Endothelial cell of umbilical vein (primary cell): ENCODE measurements around the gene SCNM1. TPM values are rescaled to one million over a fixed set of nuclear protein-coding genes. Genes with fewer than 3 reads are reported as not detected.

ENCODE experiments used
- BruUV-seq: library from RNA; stranded (reverse); fragments of 400-500 nt; replicated peaks from 2 replicates; lab custom pipeline; 2021; lab: Mats Ljungman, UMichigan
- CTCF ChIA-PET: fragments of 300-600, 350-600 bp; sonication (Branson Sonifier 250); formaldehyde crosslinking; loops from one replicate; lab custom pipeline; 2021; ENCODE audit warnings: antibody characterized with exemption, inconsistent platforms; lab: Charles Lee
- POLR2A ChIA-PET: fragments of 300-600, 350-600 bp; sonication (Branson Sonifier 250); formaldehyde crosslinking; loops from one replicate; lab custom pipeline; 2021; ENCODE audit warnings: antibody characterized with exemption, inconsistent platforms; lab: Charles Lee
- DNase-seq: peaks from one replicate; pipeline ENCODE4 v3.0.0-alpha.2; 2011; ENCODE audit warnings: low read depth, low spot score
- FAIRE-seq: peaks from 2 replicates; lab custom pipeline; 2011; peaks lifted over from hg19 to GRCh38; lab: Jason Lieb, UNC
- H2AFZ ChIP-seq: 2 replicates; pipeline ENCODE4 v1.6.0; 2012; ENCODE audit warnings: low read depth, low read length, control low read depth, inconsistent platforms
- H3K27ac ChIP-seq: 2 replicates; pipeline ENCODE4 v1.5.1; 2011; ENCODE audit warnings: low read depth, mild to moderate bottlenecking, control low read depth, low read length, moderate library complexity; ENCODE audit not compliant: insufficient read depth
- H3K27me3 ChIP-seq, 2 experiments: 2 replicates each; pipeline versions ENCODE4 v1.6.0 to v1.6.1; 2011; ENCODE audit warnings: low read length in 2 of 2, mixed read lengths in 1 of 2; ENCODE audit not compliant: control insufficient read depth in 2 of 2, insufficient read depth in 2 of 2
- H3K36me3 ChIP-seq, 2 experiments: 2 replicates in 1 of 2; 3 replicates in 1 of 2; pipeline ENCODE4 v1.5.1; 2011; ENCODE audit warnings: low read length in 2 of 2, mild to moderate bottlenecking in 1 of 2, moderate library complexity in 1 of 2; ENCODE audit not compliant: control insufficient read depth in 2 of 2, insufficient read depth in 2 of 2; ENCODE audit errors: extremely low read depth in 1 of 2
- H3K4me1 ChIP-seq: 3 replicates; pipeline ENCODE4 v1.5.1; 2011; ENCODE audit warnings: mild to moderate bottlenecking, low read length; ENCODE audit not compliant: control insufficient read depth, insufficient read depth; ENCODE audit errors: extremely low read depth
- H3K4me2 ChIP-seq: 2 replicates; pipeline ENCODE4 v1.6.1; 2011; ENCODE audit warnings: low read length, control low read depth, mixed read lengths; ENCODE audit not compliant: insufficient read depth
- H3K4me3 ChIP-seq, 3 experiments: fragments of 200-600 bp in 1 of 3; sonication (generic), shearing (Covaris generic) in 1 of 3; replicated peaks in 1 of 3; 2 replicates each; pipeline ENCODE4 v1.5.1; 2011 to 2016; ENCODE audit warnings: control low read depth in 3 of 3, low read length in 3 of 3, mild to moderate bottlenecking in 2 of 3, inconsistent platforms in 1 of 3, low read depth in 1 of 3, moderate library complexity in 1 of 3; ENCODE audit not compliant: insufficient read depth in 1 of 3
- H3K79me2 ChIP-seq: 2 replicates; pipeline ENCODE4 v1.6.0; 2012; ENCODE audit warnings: low read length, inconsistent platforms; ENCODE audit not compliant: control insufficient read depth, insufficient read depth
- H3K9ac ChIP-seq: replicated peaks from 2 replicates; pipeline ENCODE3; 2011; ENCODE audit warnings: low read length, control low read depth; ENCODE audit not compliant: insufficient read depth; ENCODE audit errors: extremely low read depth
- H3K9me1 ChIP-seq: replicated peaks from 3 replicates; pipeline ENCODE4 v1.6.0; 2011; ENCODE audit warnings: mild to moderate bottlenecking, low read length; ENCODE audit not compliant: control insufficient read depth, insufficient read depth; ENCODE audit errors: extremely low read depth
- H3K9me3 ChIP-seq: replicated peaks from 2 replicates; pipeline ENCODE4 v1.5.1; 2012; ENCODE audit warnings: low read length, inconsistent platforms; ENCODE audit not compliant: control insufficient read depth, insufficient read depth
- H4K20me1 ChIP-seq: replicated peaks from 2 replicates; pipeline ENCODE3; 2011; ENCODE audit warnings: mild to moderate bottlenecking, low read length; ENCODE audit not compliant: control insufficient read depth, insufficient read depth; ENCODE audit errors: extremely low read depth
- CTCF ChIP-seq, 2 donors: IDR thresholded peaks; 1 replicate in 1 of 2; 2 replicates in 1 of 2; pipeline ENCODE4 v1.5.1; 2011; ENCODE audit warnings: low read length in 2 of 2, mild to moderate bottlenecking in 2 of 2, moderate library complexity in 2 of 2, control low read depth in 1 of 2, inconsistent platforms in 1 of 2, low read depth in 1 of 2; ENCODE audit not compliant: insufficient read depth in 1 of 2; ENCODE audit errors: extremely low read depth in 1 of 2
- EZH2 ChIP-seq: IDR thresholded peaks from 2 replicates; pipeline ENCODE4 v1.6.1; 2012; ENCODE audit warnings: borderline replicate concordance, low read depth, mild to moderate bottlenecking, moderate library complexity, low read length, inconsistent platforms; ENCODE audit not compliant: severe bottlenecking
- FOS ChIP-seq: IDR thresholded peaks from 2 replicates; pipeline ENCODE4 v1.6.1; 2011; ENCODE audit warnings: mild to moderate bottlenecking, low read length, moderate library complexity, borderline replicate concordance; ENCODE audit not compliant: insufficient read depth
- GATA2 ChIP-seq: IDR thresholded peaks from 2 replicates; pipeline ENCODE4 v1.7.0; 2011; ENCODE audit warnings: low read depth, mild to moderate bottlenecking, moderate library complexity, mixed read lengths, low read length; ENCODE audit not compliant: insufficient read length, insufficient read depth
- JUN ChIP-seq: IDR thresholded peaks from 2 replicates; pipeline ENCODE4 v1.6.1; 2011; ENCODE audit warnings: borderline replicate concordance, low read depth; ENCODE audit not compliant: insufficient read length, insufficient read depth
- MAX ChIP-seq: IDR thresholded peaks from 2 replicates; pipeline ENCODE4 v1.6.1; 2011; ENCODE audit not compliant: insufficient read depth, insufficient read length
- MYC ChIP-seq: IDR thresholded peaks from one replicate; pipeline ENCODE4 v1.6.1; 2011; ENCODE audit warnings: mild to moderate bottlenecking, low read depth, low read length
- POLR2A ChIP-seq: IDR thresholded peaks from 2 replicates; pipeline ENCODE4 v1.6.1; 2012; ENCODE audit warnings: low read depth, mild to moderate bottlenecking, control low read depth, low read length
- POLR2AphosphoS5 ChIP-seq: IDR thresholded peaks from 2 replicates; pipeline ENCODE4 v1.6.1; 2012; ENCODE audit warnings: low read depth, mild to moderate bottlenecking, control low read depth, low read length, moderate library complexity; ENCODE audit not compliant: insufficient read depth
- dilution Hi-C: fragments of 300-500 bp; cut with MboI; formaldehyde crosslinking; loops from one replicate; pipeline ENCODE4 v1.15.0; 2019; ENCODE audit warnings: low sequenced_read_pairs; ENCODE audit not compliant: extremely low pct_ligation_motif_present
- intact Hi-C: fragments of 100-400 bp; cut with micrococcal nuclease; formaldehyde crosslinking; loops from one replicate; pipeline ENCODE4 v1.10.0; 2022
- polyA plus RNA-seq, 4 experiments: library from polyadenylated mRNA; depleted of rRNA in 3 of 4; stranded (reverse) in 3 of 4; unstranded in 1 of 4; fragments of >200 nt; gene quantifications; 2 replicates each; pipeline versions ENCODE4 v1.2.1 to v1.2.3, GENCODE V29; 2011 to 2012; ENCODE audit warnings: missing spikeins in 1 of 4
- total RNA-seq: library from RNA; stranded (reverse); gene quantifications from 2 replicates; pipeline ENCODE4 v1.2.3, GENCODE V29; 2021

The SCNM1 gene
- total and polyA plus RNA-seq, 2 donors (not counting 3 experiments of a cell fraction or from before 2014, with no cell fraction given): 17.3 to 43.1 TPM

- Histone ChIP-seq H3K9me3 (no peaks in the 10 kb centered on the region), H3K9me1 (no peaks in the 10 kb centered on the region), H3K4me1 (peaks cover 6% of the 10 kb centered on the region), H3K27ac (no peak overlapping the region), H3K4me2 (no peak overlapping the region), H3K36me3 (peaks cover 2 to 57% of the 10 kb centered on the region in 2 experiments), H3K27me3 (no peaks in the 10 kb centered on the region), H3K79me2 (no peaks in the 10 kb centered on the region), H4K20me1 (no peaks in the 10 kb centered on the region), H2AFZ (no peak overlapping the region), H3K4me3 (no peak overlapping the region), H3K9ac (no peak overlapping the region)
- intact Hi-C loops: loop anchor here (1.0 kb wide), 1 partner anchor 9 kb away; no protein-coding TSS in a partner anchor
- BruUV-seq: no TSS peak
- TF ChIP-seq POLR2AphosphoS5: no peak
- TF ChIP-seq EZH2: no peak
- TF ChIP-seq JUN: no peak
- no peak for TF ChIP-seq MAX
- TF ChIP-seq GATA2: no peak
- no peak for TF ChIP-seq MYC
- no peak for TF ChIP-seq POLR2A
- no peak for TF ChIP-seq CTCF (IDR thresholded peaks at IDR 0.05; ENCODE audit: extremely low read depth in 1 of 2, insufficient read depth in 1 of 2, low read depth in 1 of 2, low read length in 2 of 2)
- TF ChIP-seq FOS: no peak
- ChIA-PET CTCF (interaction anchor here (0.6 to 6.6 kb wide), 6 partner anchors 13 to 45 kb away, joined by 3 to 53 read pairs (median 3); no protein-coding TSS in a partner anchor), POLR2A (no interaction called here)
- DNase-seq: no peak
- FAIRE-seq: no peak
- dilution Hi-C loops: no loop called here
Measured at GRCh38 chr1:151134991-151135390, 31.0 kb upstream of the SCNM1 start.
